HepG2 (cell line): ENCODE measurements around the gene HS3ST5.

Source experiments
- CREB1 ChIP-seq, 2 experiments: fragments of 450-650 bp in 1 of 2; IDR thresholded peaks; 2 replicates each; pipeline ENCODE4 v1.6.1; 2016 to 2017; ENCODE audit warnings: control low read depth in 1 of 2, mild to moderate bottlenecking in 1 of 2, missing compliant biosample characterization in 1 of 2, missing genetic modification characterization in 1 of 2
- FOXP1 ChIP-seq, 2 experiments: fragments of 450-650 bp in 1 of 2; IDR thresholded peaks; 2 replicates each; pipeline ENCODE4 v1.6.1; 2017 to 2018; ENCODE audit warnings: antibody characterized with exemption in 1 of 2
- HOXA3 ChIP-seq: sonication (generic); formaldehyde crosslinking; IDR thresholded peaks from 2 replicates; pipeline ENCODE4 v1.5.0; 2020; ENCODE audit warnings: missing genetic modification reagents
- IRF2 ChIP-seq: IDR thresholded peaks from 2 replicates; pipeline ENCODE4 v1.6.1; 2018; ENCODE audit warnings: missing genetic modification reagents, missing compliant biosample characterization
- RFX5 ChIP-seq: IDR thresholded peaks from 2 replicates; pipeline ENCODE4 v1.6.1; 2011; ENCODE audit warnings: low read depth, low read length, improper control_type of control experiment
- SIX4 ChIP-seq: sonication (generic); formaldehyde crosslinking; IDR thresholded peaks from 2 replicates; pipeline ENCODE4 v1.4.0; 2020; ENCODE audit warnings: missing genetic modification reagents

GRCh38 chr6:114140416-114140815 is 202.4 kb downstream of the HS3ST5 start:
- no peak for TF ChIP-seq FOXP1 (IDR thresholded peaks at IDR 0.05)
- no peak for TF ChIP-seq FOXP1 (CRISPR knock-in tag; IDR thresholded peaks at IDR 0.05)
- TF ChIP-seq RFX5, result no peak
- no peak for TF ChIP-seq CREB1 (IDR thresholded peaks at IDR 0.05)
- TF ChIP-seq CREB1 (CRISPR knock-in tag; IDR thresholded peaks at IDR 0.05), result no peak
- no peak for TF ChIP-seq SIX4 (CRISPR knock-in tag)
- no peak for TF ChIP-seq HOXA3
- no peak for TF ChIP-seq IRF2 (CRISPR knock-in tag)
